Right cardiac atrium (tissue), 5 donors: ENCODE measurements around the gene HDAC11. TPM values are rescaled to one million over a fixed set of nuclear protein-coding genes. Genes with fewer than 3 reads are reported as not detected.

Experiments used
- ATAC-seq, 2 donors: fragments of 200-7000 bp; cut with Tn5 transposase; one replicate each; pipeline versions ENCODE4 v1.8.0 to v1.9.1; 2020; ENCODE audit warnings: moderate library complexity in 2 of 2, mild to moderate bottlenecking in 1 of 2
- DNase-seq, 3 donors: peaks; one replicate each; pipeline ENCODE4 v3.0.0-alpha.2; 2020
- H3K27ac ChIP-seq: one replicate; pipeline ENCODE4 v1.5.1; 2013; ENCODE audit warnings: mild to moderate bottlenecking, low read length, control low read depth, moderate library complexity
- H3K27me3 ChIP-seq: one replicate; pipeline ENCODE4 v1.6.1; 2013; ENCODE audit not compliant: control insufficient read depth, insufficient read depth
- H3K4me1 ChIP-seq: one replicate; pipeline ENCODE4 v1.6.1; 2013; ENCODE audit warnings: low read length; ENCODE audit not compliant: control insufficient read depth, insufficient read depth
- H3K4me3 ChIP-seq: one replicate; pipeline ENCODE4 v1.5.1; 2013; ENCODE audit warnings: low read length, control low read depth
- H3K9me3 ChIP-seq: one replicate; pipeline ENCODE4 v1.6.1; 2013; ENCODE audit warnings: low read length; ENCODE audit not compliant: control insufficient read depth
- WGBS: extraction: QIAGEN DNeasy Blood & Tissue Kit; methylation state at CpG from one replicate; pipeline ENCODE4 v1.1.7; 2013; 5-methylcytosine and 5-hydroxymethylcytosine counted together
- intact Hi-C, 4 donors: fragments of 100-400 bp; cut with DNase I; formaldehyde crosslinking; loops; one replicate each; pipeline versions ENCODE4 v1.11.0 to v1.14.0; 2022 to 2023
- polyA plus RNA-seq: library from polyadenylated mRNA; stranded (reverse); fragments of 200-250 nt; gene quantifications from one replicate; pipeline ENCODE4 v1.2.3, GENCODE V29; 2013
- total RNA-seq, 4 donors: library from RNA; stranded (reverse); fragmentation: NEBNext Ultra II Directional; extraction: Animal tissue kit (Norgen Biotek cat#: 25700); gene quantifications; one replicate each; pipeline ENCODE4 v1.2.1, GENCODE V29; 2021
- donor health status: healthy with polysubstance abuse.
- donor health status: DM: no; HTN: yes; CAD: no.
- donor health status: DM: no; HTN: no; CAD: no.
- donor health status: DM: no; HTN: yes; CAD: no; lungs with severe emphysema.
- donor health status: DM: yes; HTN: yes; CAD: no.

HDAC11 gene
- total and polyA plus RNA-seq, 5 donors: 35.2 to 51.3 (median 42.8) TPM

DNA sequence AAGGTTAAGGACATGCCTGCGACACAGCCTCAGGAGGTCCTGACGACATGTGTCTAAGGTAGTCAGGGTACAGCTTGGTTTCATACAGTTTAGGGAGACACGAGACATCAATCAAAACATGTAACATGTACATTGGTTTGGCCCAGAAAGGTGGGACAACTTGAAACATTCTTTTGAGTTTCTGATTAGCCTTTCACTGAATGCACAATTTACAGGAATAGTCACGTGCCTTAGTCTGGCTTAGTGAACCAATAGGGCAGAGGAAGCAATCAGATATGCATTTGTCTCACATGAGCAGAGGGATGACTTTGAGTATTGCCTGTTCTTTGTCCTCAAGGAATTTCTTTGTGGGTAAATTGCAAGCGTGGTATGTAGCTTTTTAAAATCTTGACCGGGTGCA lies 24.5 kb upstream of the HDAC11 start:
- WGBS: 81% methylated on average over 6 of the region's 6 CpGs
- DNase-seq: no peak
- intact Hi-C loops: loop anchor here in 3 of 4 donors (2.0 to 10.0 kb wide), 3 partner anchors 361 to 363 kb away; no protein-coding TSS in a partner anchor
- Histone ChIP-seq H3K4me1 (no peaks in the 10 kb centered on the region), H3K27ac (no peak overlapping the region), H3K27me3 (no peaks in the 10 kb centered on the region), H3K4me3 (no peak overlapping the region), H3K9me3 (no peaks in the 10 kb centered on the region)
- ATAC-seq: no peak

DNA sequence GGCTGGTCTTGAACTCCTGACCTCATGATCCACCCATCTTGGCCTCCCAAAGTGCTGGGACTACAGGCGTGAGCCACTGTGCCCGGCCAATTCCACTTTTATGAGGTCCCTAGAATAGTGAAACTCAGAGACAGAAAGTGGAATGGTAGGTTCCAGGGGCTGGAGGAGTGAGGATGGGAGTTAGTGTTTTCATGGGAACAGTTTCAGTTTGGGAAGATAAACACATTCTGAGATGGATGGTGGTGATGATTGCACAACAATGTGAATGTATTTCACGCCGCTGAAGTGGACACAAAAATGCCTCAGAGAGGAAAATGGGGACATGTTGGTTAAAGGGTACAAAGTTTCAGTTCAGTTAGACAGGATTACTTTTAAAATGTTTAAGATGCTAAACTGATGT lies 22.5 kb upstream of the HDAC11 start:
- DNase-seq: no peak
- Histone ChIP-seq H3K4me3 (no peak overlapping the region), H3K4me1 (no peaks in the 10 kb centered on the region), H3K27me3 (no peaks in the 10 kb centered on the region), H3K27ac (no peak overlapping the region), H3K9me3 (no peaks in the 10 kb centered on the region)
- 72% methylated on average over 4 of the region's 4 CpGs for WGBS
- ATAC-seq: no peak
- intact Hi-C loops: loop anchor here in 3 of 4 donors (2.0 to 10.0 kb wide), 3 partner anchors 363 to 365 kb away; no protein-coding TSS in a partner anchor

DNA sequence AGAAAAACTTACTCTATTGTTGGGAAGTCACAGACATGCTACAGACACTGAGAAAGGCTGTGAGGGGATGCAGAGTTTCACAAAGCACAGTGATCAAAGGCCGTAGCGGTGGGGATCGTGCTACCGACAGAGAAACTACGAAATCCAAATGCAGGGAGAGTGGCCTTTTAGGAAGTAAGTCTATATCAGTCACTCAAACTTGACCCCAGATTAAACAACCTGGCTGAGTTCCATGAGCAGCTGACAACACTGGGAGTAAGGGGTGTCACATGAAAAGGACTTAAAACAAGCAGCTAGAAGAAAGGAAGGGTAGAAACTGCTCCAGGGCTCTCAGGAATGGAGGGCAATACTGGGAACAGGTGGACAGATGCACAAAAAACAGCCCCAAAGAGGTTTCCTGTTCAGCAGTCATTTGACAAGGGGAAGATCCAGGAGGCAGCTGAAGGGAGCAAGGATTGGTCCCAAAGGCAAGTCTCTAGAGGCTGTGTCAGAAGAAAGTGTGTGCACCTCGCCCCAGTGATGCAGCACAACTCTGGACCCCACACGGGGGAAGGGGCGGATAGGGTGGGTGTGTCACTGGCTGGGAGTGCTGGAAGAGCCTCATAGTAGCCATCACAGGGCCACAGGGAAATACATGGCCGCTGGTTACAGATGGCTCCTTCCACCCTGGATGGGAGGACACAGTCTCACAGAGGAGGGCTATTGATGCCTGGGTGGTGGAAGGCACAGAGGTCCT lies 20.3 kb upstream of the HDAC11 start:
- H3K4me3 ChIP-seq: no peak overlapping the region
- intact Hi-C loops: loop anchor here in 2 of 4 donors (5.0 to 10.0 kb wide), 2 partner anchors 365 to 367 kb away; no protein-coding TSS in a partner anchor
- H3K4me1 ChIP-seq: no peaks in the 10 kb centered on the region
- ATAC-seq (no peak), DNase-seq (no peak)
- no peaks in the 10 kb centered on the region for H3K9me3 ChIP-seq
- WGBS: 61% methylated on average over 9 of the region's 9 CpGs
- no peak overlapping the region for H3K27ac ChIP-seq
- H3K27me3 ChIP-seq: no peaks in the 10 kb centered on the region

DNA sequence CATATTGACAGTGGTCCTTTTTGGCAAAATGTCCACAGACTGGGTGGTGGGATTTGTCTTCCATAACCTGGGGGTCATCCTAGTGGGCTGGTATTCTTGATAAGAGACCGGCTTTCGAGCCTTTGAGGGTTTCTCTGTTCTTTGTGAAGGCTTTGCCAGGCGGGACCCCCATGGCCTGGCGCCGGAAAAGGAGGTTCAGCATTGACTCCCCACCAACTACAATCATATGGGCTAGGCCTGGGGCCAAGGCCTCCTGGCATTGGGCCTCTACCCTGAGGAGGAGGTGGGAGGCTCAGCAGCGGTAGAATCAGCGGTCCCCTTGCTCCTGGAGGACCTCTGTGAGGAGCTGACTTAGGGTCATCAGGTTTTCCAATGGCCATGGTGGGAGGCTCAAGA lies 19.8 kb upstream of the HDAC11 start:
- Histone ChIP-seq H3K27me3 (no peaks in the 10 kb centered on the region), H3K4me1 (no peaks in the 10 kb centered on the region), H3K4me3 (no peak overlapping the region), H3K9me3 (no peaks in the 10 kb centered on the region), H3K27ac (no peak overlapping the region)
- intact Hi-C loops: no loop called here
- no peak for ATAC-seq
- WGBS: 94% methylated on average over 7 of the region's 7 CpGs
- DNase-seq: no peak

DNA sequence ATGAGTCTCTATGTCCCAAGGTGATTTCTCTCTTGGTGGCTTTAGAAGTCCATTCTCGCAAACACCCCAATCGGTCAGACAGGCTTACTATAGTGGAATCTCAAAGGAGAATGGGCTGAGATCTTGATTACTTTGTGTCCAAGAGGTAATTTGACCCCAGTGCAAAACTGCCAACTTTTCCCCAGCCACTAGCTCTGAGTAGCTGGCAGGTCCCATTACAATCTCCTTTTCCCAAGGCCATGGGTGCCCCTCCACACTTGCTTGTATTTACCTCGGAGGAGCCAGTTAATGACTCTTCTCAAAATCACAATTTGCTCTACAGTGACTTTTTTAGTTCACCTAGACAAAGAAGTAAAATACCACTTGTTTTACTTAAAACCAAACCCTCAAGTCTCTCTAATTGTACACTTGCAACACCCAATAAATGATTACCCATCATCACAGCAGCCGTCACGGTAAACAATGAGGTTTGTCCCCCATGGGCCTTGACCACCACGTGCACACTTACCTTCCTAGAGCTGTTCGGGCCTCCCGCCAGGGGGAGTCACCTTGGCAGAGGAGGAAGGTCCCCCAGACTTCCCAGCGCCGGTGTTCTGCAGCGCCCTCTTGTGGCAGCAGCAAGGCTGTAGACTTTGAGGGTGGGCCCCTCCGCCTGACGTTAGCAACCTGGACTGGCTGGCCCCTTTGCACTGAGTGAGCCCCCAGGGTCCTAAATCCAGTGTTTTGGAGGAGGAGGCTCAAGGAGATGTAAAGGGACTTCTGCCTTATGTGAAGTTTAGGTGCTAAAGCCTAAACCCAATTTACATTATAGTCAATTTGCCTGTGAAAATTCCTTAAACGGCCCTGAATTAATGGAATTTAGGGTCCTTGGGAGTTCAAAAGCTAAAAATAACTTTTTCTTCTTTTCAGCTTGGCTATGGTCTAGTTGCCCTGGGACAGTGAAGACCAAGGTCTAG lies 18.7 kb upstream of the HDAC11 start:
- no peaks in the 10 kb centered on the region for H3K4me1 ChIP-seq
- intact Hi-C loops: no loop called here
- DNase-seq (peak in 2 of 3 donors; percentile 66 to 82), ATAC-seq (peak; percentile 28 to 48)
- H3K27me3 ChIP-seq: no peaks in the 10 kb centered on the region
- H3K4me3 ChIP-seq: no peak overlapping the region
- H3K9me3 ChIP-seq: no peaks in the 10 kb centered on the region
- WGBS: 39% methylated on average over 14 of the region's 14 CpGs
- H3K27ac ChIP-seq: no peak overlapping the region

DNA sequence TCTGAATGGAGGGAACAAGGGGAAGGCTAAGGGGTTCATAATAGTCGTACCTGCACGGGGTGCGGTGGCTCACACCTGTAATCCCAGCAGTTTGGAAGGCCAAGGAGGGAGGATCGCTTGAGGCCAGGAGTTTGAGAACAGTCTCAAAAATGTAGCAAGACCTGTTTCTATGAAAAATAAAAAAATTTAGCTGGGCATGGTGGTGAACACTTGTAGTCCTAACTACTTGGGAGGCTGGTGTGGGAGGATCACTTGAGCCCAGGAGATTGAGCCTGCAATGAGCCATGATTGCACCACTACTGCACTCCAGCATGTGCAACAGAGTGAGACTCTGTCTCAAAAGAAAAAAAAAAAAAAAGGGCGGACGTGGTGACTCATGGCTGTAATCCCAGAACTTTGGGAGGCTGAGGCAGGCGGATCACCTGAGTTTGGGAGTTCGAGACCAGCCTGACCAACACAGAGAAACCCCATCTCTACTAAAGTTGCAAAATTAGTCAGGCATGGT lies 17.9 kb upstream of the HDAC11 start:
- Histone ChIP-seq H3K4me3 (no peak overlapping the region), H3K9me3 (no peaks in the 10 kb centered on the region), H3K4me1 (no peaks in the 10 kb centered on the region), H3K27ac (no peak overlapping the region), H3K27me3 (no peaks in the 10 kb centered on the region)
- DNase-seq (no peak), ATAC-seq (no peak)
- WGBS: 93% methylated on average over 8 of the region's 8 CpGs
- intact Hi-C loops: no loop called here

DNA sequence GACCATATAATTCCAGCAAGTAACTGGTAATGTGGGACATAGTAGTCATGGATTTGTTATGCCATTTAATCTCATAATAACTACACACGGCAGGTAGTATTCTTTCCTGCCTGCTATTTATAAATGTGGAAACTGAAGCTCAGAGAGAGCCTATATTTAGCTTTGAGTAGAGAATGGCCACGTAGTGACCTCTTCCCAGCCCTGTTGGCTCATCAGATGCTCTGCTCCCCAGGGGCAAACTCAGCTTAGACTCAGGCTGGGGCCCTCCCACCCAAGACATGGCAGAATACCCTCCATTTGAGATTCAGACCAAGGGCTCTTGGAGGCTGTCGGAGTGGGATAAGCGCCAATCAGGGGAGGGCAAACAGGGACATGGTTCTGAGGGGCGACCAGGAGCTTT lies 17.3 kb upstream of the HDAC11 start:
- ATAC-seq: peak; percentile 40 to 63
- intact Hi-C loops: no loop called here
- no peak overlapping the region for H3K4me3 ChIP-seq
- WGBS: 60% methylated on average over 5 of the region's 5 CpGs
- DNase-seq: no peak
- H3K27me3 ChIP-seq: no peaks in the 10 kb centered on the region
- no peaks in the 10 kb centered on the region for H3K9me3 ChIP-seq
- no peaks in the 10 kb centered on the region for H3K4me1 ChIP-seq
- no peak overlapping the region for H3K27ac ChIP-seq

DNA sequence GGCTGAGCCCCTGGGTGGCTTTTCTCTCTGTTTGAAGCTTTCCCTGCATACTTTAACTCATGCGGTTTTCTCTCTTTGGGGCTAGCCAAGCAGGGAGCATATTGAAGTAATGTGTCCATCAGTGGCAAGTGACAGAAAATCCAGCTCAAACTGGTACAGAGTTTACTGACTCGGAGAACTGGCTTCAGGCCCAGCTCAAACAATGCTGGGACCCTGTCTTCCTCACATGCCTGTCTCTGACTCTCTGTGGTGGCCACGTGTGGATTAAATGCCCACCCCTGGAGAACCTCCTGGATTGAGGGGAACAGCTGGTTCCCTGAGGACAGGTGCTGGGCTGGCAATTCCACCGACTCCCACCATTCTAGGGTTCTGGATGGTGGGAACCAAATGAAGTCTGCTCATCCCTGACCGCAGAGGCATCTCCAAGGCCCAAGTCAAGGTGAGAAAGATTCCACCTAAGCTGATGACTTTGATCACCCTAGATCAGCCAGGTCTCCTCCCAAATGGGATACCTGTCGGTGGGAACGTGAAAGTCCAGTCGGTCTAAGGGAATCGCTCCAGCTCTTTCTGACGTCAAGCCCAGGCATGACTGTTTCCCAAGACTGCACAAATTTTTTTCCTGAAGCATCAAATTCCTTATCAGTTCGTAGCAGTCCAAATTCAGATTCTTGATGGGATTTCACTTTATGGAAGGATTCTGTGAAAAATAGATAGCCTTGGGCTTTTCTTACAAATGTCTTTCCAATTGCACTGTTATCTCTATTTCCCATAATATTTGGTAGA lies 16.3 kb upstream of the HDAC11 start:
- no peaks in the 10 kb centered on the region for H3K9me3 ChIP-seq
- ATAC-seq: no peak
- H3K27ac ChIP-seq: no peak overlapping the region
- no peaks in the 10 kb centered on the region for H3K27me3 ChIP-seq
- H3K4me1 ChIP-seq: no peaks in the 10 kb centered on the region
- WGBS: 73% methylated on average over 11 of the region's 11 CpGs
- intact Hi-C loops: no loop called here
- no peak for DNase-seq
- no peak overlapping the region for H3K4me3 ChIP-seq

DNA sequence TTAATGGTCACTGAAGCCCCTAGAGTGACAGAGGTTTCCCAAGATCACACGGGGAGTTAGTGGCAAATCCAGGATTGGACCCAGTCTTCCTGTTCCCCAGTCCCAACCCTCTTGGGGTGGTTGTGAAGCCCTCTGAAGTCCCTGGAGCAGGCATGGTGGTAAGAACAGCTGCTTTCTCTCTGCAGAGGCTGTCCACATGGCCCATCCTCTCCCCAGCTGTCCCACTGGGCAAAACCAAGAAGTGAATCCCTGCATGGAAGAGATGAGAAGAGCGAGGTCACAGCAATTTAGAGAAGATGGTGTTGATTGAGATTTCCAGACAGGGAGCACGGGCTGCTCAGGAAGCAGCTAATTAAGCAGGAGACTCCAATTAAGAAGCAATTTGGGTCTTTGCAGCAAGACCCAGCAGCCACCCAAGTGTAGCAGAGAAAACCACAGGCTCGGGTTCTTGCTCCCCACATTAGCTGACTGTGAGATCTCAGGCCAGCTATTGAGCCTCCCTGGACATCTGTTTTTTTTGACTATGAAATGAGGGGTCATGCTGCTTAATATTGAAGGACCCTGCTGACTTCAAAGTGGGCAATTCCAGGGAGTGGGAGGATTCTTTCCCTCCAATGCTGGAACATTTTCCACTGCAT lies 14.8 kb upstream of the HDAC11 start:
- Histone ChIP-seq H3K4me3 (no peak overlapping the region), H3K9me3 (no peaks in the 10 kb centered on the region), H3K27me3 (no peaks in the 10 kb centered on the region), H3K27ac (no peak overlapping the region), H3K4me1 (no peaks in the 10 kb centered on the region)
- no peak for ATAC-seq
- DNase-seq: no peak
- intact Hi-C loops: no loop called here
- whole genome bisulfite sequencing: 62% methylated on average over 4 of the region's 4 CpGs

DNA sequence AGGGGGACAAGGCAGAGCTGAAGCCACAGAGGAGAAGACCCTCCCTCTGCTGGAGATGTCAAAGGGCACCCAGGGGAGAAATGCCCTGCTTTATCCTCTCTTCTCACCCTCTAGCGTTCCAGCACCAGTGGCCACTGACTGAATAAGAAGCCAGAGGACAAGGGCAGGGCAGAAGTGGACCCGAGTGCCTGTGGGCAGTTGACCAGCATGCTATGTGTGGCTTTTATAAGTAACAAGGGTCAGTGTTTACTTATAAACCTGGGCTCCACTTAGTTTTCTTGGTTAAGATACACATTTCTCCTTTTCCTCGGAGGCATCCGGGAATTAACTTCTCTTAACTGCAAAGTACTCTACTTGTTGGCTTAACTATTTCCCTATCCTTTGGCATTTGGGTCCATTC lies 13.3 kb upstream of the HDAC11 start:
- no peak overlapping the region for H3K27ac ChIP-seq
- no peaks in the 10 kb centered on the region for H3K4me1 ChIP-seq
- H3K9me3 ChIP-seq: no peaks in the 10 kb centered on the region
- H3K4me3 ChIP-seq: no peak overlapping the region
- ATAC-seq (no peak), DNase-seq (no peak)
- no peaks in the 10 kb centered on the region for H3K27me3 ChIP-seq
- intact Hi-C loops: no loop called here
- WGBS: 75% methylated on average over 4 of the region's 4 CpGs
